Measurements from ENCODE around the gene GPC6. TPM values are rescaled to one million over a fixed set of nuclear protein-coding genes. Genes with fewer than 3 reads are reported as not detected.

GPC6 gene
- total and polyA plus RNA-seq, 9 of the 15 experiments (the other 6 are each of a cell fraction or from before 2014, with no cell fraction given) = under 0.01 to 0.20 (median 0.01) TPM; not detected in 4

- TF ChIP-seq NR0B1 (IDR thresholded peaks at IDR 0.05; ENCODE audit: partially characterized antibody) (no peak), NEUROD1 (IDR thresholded peaks at IDR 0.05; ENCODE audit: borderline replicate concordance, low read depth, low read length, partially characterized antibody) (no peak), HNRNPH1 (optimal IDR thresholded peaks at IDR 0.05; ENCODE audit: low read depth, low read length) (no peak), NFRKB (IDR thresholded peaks at IDR 0.05; ENCODE audit: low read depth) (no peak), ZNF282 (CRISPR knock-in tag; IDR thresholded peaks at IDR 0.05) (no peak)
Observed at GRCh38 chr13:94305033-94305432, 1078.4 kb downstream of the GPC6 start (continued).

GRCh38 chr13:94305463-94305862 is 1078.9 kb downstream of the GPC6 start:
- TF ChIP-seq MAFG (tag; conservative IDR thresholded peaks at IDR 0.05) = 0 out of 2 replicates have a peak, but pooled peaks have one; percentile 11
- TF ChIP-seq PYGO2 (tag; IDR thresholded peaks at IDR 0.05) = no peak
- TF ChIP-seq BDP1 (IDR thresholded peaks at IDR 0.05; ENCODE audit: insufficient read depth, insufficient read length) = no peak
- TF ChIP-seq ZNF316 (IDR thresholded peaks at IDR 0.05) = peak; percentile 63
- POLR2A ChIA-PET = no interaction called here
- Histone ChIP-seq H3K4me3 (no peak overlapping the region), H3K27ac (ENCODE audit: extremely low read depth, low read depth, low read length) (no peak overlapping the region), H3K79me2 (ENCODE audit: control insufficient read depth, insufficient read depth, low read length) (no peaks in the 10 kb centered on the region), H4K20me1 (replicated peaks; ENCODE audit: control insufficient read depth, insufficient read depth, low read length) (no peaks in the 10 kb centered on the region), H3K9me1 (ENCODE audit: control insufficient read depth, insufficient read depth, low read length) (no peaks in the 10 kb centered on the region), H3K27me3 (ENCODE audit: control insufficient read depth in 2 of 2, insufficient read depth in 2 of 2, low read length in 2 of 2) (no peaks in the 10 kb centered on the region), H3K36me3 (ENCODE audit: control insufficient read depth, insufficient read depth, low read length) (no peaks in the 10 kb centered on the region), H3K4me1 (replicated peaks in 1 of 2; ENCODE audit: control insufficient read depth in 2 of 2, insufficient read depth in 2 of 2, low read length in 2 of 2) (no peaks in the 10 kb centered on the region), H3K9ac (ENCODE audit: insufficient read depth in 1 of 2, low read depth in 2 of 2, low read length in 2 of 2) (no peak overlapping the region), H3K4me2 (ENCODE audit: insufficient read depth, low read length) (no peak overlapping the region), H2AFZ (ENCODE audit: low read depth, low read length) (no peak overlapping the region), H3K9me3 (replicated peaks; ENCODE audit: control insufficient read depth, insufficient read depth, low read depth, low read length) (no peaks in the 10 kb centered on the region)
- CTCF ChIA-PET (ENCODE audit: low intra/inter-chr PET ratio) = no interaction called here
- no peak for ATAC-seq
- in situ Hi-C loops (cut with MboI) (no loop called here), intact Hi-C loops (cut with micrococcal nuclease) (no loop called here)
- DNase-seq (ENCODE audit: extremely low read depth in 1 of 4, low spot score in 3 of 4) = no peak
- BruUV-seq (replicated peaks) = no TSS peak
- WGBS (ENCODE audit: insufficient coverage, low coverage, missing lambda C conversion rate) = 0% methylated on average over 1 of the region's 1 CpG
- FAIRE-seq = no peak
